B cell (primary cell): ENCODE data around the gene PDZD7. TPM values are rescaled to one million over a fixed set of nuclear protein-coding genes. Genes with fewer than 3 reads are reported as not detected.

ENCODE experiments used
- ATAC-seq: fragments of 200-7000 bp; cut with Tn5 transposase; one replicate; pipeline ENCODE4 v1.10.0; 2021; ENCODE audit warnings: low read depth, mild to moderate bottlenecking, moderate number of reproducible peaks, moderate library complexity
- CTCF ChIA-PET: fragments of 350-600 bp; sonication (Branson Sonifier 250); formaldehyde crosslinking; loops from one replicate; lab custom pipeline; 2021; ENCODE audit warnings: antibody characterized with exemption, inconsistent platforms; lab: Charles Lee
- POLR2A ChIA-PET: fragments of 350-600 bp; sonication (Branson Sonifier 250); formaldehyde crosslinking; loops from one replicate; lab custom pipeline; 2021; ENCODE audit warnings: antibody characterized with exemption; lab: Charles Lee
- DNase-seq: peaks from one replicate; pipeline ENCODE4 v3.0.0; 2013
- H2AFZ ChIP-seq: 2 replicates; pipeline ENCODE4 v1.6.1; 2012; ENCODE audit warnings: mild to moderate bottlenecking, low read depth, low read length; ENCODE audit not compliant: insufficient read depth, poor library complexity, severe bottlenecking
- H3K27ac ChIP-seq, 2 donors: 1 replicate in 1 of 2; 2 replicates in 1 of 2; pipeline ENCODE4 v1.5.1; 2012 to 2013; ENCODE audit warnings: low read length in 2 of 2, mild to moderate bottlenecking in 2 of 2, moderate library complexity in 1 of 2
- H3K27me3 ChIP-seq, 4 experiments: fragments of 200-600 bp in 1 of 4; sonication (generic) in 1 of 4; replicated peaks in 1 of 4; 1 replicate in 2 of 4; 2 replicates in 2 of 4; pipeline versions ENCODE4 v1.6.1 to v1.7.0; 2013 to 2016; ENCODE audit warnings: low read length in 3 of 4, mild to moderate bottlenecking in 2 of 4, mixed read lengths in 1 of 4, moderate library complexity in 1 of 4; ENCODE audit not compliant: insufficient read depth in 4 of 4, control insufficient read depth in 3 of 4; ENCODE audit errors: control extremely low read depth in 1 of 4
- H3K36me3 ChIP-seq, 2 experiments: replicated peaks in 1 of 2; 1 replicate in 1 of 2; 2 replicates in 1 of 2; pipeline versions ENCODE4 v1.6.1 to v1.7.1; 2013; ENCODE audit warnings: low read length in 1 of 2; ENCODE audit not compliant: insufficient read depth in 2 of 2, control insufficient read depth in 1 of 2; ENCODE audit errors: control extremely low read depth in 1 of 2, extremely low read depth in 1 of 2
- H3K4me1 ChIP-seq, 2 donors: fragments of 200-600 bp in 1 of 2; sonication (generic) in 1 of 2; 1 replicate in 1 of 2; 2 replicates in 1 of 2; pipeline versions ENCODE4 v1.5.1 to v1.6.1; 2013 to 2017; ENCODE audit warnings: low read length in 2 of 2; ENCODE audit not compliant: control insufficient read depth in 2 of 2, insufficient read depth in 2 of 2
- H3K4me2 ChIP-seq: replicated peaks from 2 replicates; pipeline ENCODE3; 2012; ENCODE audit warnings: mild to moderate bottlenecking, low read depth, low read length; ENCODE audit not compliant: poor library complexity, severe bottlenecking
- H3K4me3 ChIP-seq, 5 experiments: fragments of 200-600 bp in 1 of 5; sonication (generic) in 1 of 5; 1 replicate in 3 of 5; 2 replicates in 2 of 5; pipeline versions ENCODE4 v1.5.1 to v1.7.0; 2011 to 2016; ENCODE audit warnings: low read length in 4 of 5, mild to moderate bottlenecking in 4 of 5, low read depth in 2 of 5, control low read depth in 1 of 5, moderate library complexity in 1 of 5; ENCODE audit not compliant: insufficient read depth in 1 of 5; ENCODE audit errors: control extremely low read depth in 1 of 5, extremely low read depth in 1 of 5
- H3K79me2 ChIP-seq: fragments of 200-600 bp; sonication (generic); one replicate; pipeline ENCODE4 v1.6.0; 2016; ENCODE audit warnings: low read length; ENCODE audit not compliant: control insufficient read depth, insufficient read depth
- H3K9ac ChIP-seq: fragments of 200-600 bp; sonication (generic); 2 replicates; pipeline ENCODE4 v1.6.1; 2017; ENCODE audit warnings: mild to moderate bottlenecking, low read length, moderate library complexity
- H3K9me3 ChIP-seq, 3 donors: one replicate each; pipeline versions ENCODE4 v1.6.1 to v1.7.1; 2013; ENCODE audit warnings: low read length in 2 of 3; ENCODE audit not compliant: control insufficient read depth in 2 of 3, insufficient read depth in 1 of 3; ENCODE audit errors: control extremely low read depth in 1 of 3
- H4K20me1 ChIP-seq: 2 replicates; pipeline ENCODE4 v1.6.0; 2012; ENCODE audit warnings: mild to moderate bottlenecking, low read length; ENCODE audit not compliant: insufficient read depth, control insufficient read depth, poor library complexity, severe bottlenecking
- H3K27ac Mint-ChIP-seq: one replicate; pipeline ENCODE4 v1.8.0; 2021; ENCODE audit warnings: mixed read lengths
- H3K27me3 Mint-ChIP-seq: one replicate; pipeline ENCODE4 v1.8.0; 2021; ENCODE audit warnings: mixed read lengths
- H3K4me1 Mint-ChIP-seq: one replicate; pipeline ENCODE4 v1.8.0; 2021; ENCODE audit warnings: mixed read lengths
- H3K4me3 Mint-ChIP-seq: one replicate; pipeline ENCODE4 v1.8.0; 2021; ENCODE audit warnings: mixed read lengths
- H3K9me3 Mint-ChIP-seq: one replicate; pipeline ENCODE4 v1.8.0; 2022; ENCODE audit warnings: mixed read lengths; ENCODE audit not compliant: insufficient read depth
- EZH2 ChIP-seq: IDR thresholded peaks from 2 replicates; pipeline ENCODE4 v1.6.1; 2012; ENCODE audit warnings: borderline replicate concordance, low read depth, mild to moderate bottlenecking, moderate library complexity, low read length; ENCODE audit not compliant: insufficient read depth, poor library complexity, severe bottlenecking
- WGBS: methylation state at CpG from one replicate; pipeline ENCODE4 v1.1.5; 2013; ENCODE audit warnings: missing lambda C conversion rate; ENCODE audit not compliant: insufficient coverage; 5-methylcytosine and 5-hydroxymethylcytosine counted together
- intact Hi-C: fragments of 100-400 bp; cut with micrococcal nuclease; formaldehyde crosslinking; loops from one replicate; pipeline ENCODE4 v1.10.0; 2022
- polyA plus RNA-seq: library from polyadenylated mRNA; depleted of rRNA; stranded (reverse); fragments of >200 nt; gene quantifications from 2 replicates; pipeline ENCODE4 v1.2.3, GENCODE V29; 2012
- total RNA-seq, 2 donors: library from RNA; stranded (reverse); fragments of 120-200 nt in 1 of 2; gene quantifications; 1 replicate in 1 of 2; 2 replicates in 1 of 2; pipeline versions ENCODE4 v1.2.3 to v1.2.4, GENCODE V29; 2013 to 2022
- TF ChIP-seq, protein P1 (sequence below): fragments of 200-600 bp; IDR thresholded peaks from one replicate; pipeline ENCODE4 v1.8.0; 2022; ENCODE audit warnings: antibody characterized with exemption, mild to moderate bottlenecking

Gene PDZD7
- total and polyA plus RNA-seq, 2 donors (not counting 1 experiment from before 2014, with no cell fraction given), result 0.64 to 0.69 TPM

DNA sequence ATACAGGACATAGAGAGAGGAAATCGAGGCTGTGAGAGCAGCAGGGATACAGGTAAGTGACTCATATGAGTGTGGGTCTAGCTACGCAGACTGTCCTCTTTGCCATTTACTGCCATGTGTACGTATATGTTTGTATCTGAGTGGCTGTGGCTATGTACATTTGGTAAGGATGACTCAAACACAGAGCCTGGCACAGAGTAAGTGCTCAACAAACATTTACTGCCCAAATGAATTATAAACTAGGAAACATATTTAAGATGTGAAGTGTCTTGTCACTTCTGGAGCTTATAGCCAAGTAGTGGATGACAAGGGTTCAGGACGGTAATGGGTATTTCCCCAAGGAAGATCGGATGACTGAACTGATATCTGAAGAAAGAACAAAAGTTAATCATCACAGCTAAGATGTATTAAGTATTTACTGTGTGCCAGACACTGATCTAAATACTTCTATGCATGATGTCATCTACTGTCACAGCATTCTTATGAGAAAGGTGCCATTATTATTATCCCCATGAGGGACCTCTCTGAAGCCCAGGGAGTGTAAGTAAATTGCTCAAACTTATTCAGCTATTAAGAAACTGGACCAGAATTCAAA is 49.7 kb downstream of the PDZD7 start:
- DNase-seq (no peak), ATAC-seq (no peak)
- peaks cover 7% of the 10 kb centered on the region for H3K4me1 Mint-ChIP-seq
- no peaks in the 10 kb centered on the region for H3K27me3 ChIP-seq
- no peak for TF ChIP-seq EZH2
- TF ChIP-seq, protein P1, sequence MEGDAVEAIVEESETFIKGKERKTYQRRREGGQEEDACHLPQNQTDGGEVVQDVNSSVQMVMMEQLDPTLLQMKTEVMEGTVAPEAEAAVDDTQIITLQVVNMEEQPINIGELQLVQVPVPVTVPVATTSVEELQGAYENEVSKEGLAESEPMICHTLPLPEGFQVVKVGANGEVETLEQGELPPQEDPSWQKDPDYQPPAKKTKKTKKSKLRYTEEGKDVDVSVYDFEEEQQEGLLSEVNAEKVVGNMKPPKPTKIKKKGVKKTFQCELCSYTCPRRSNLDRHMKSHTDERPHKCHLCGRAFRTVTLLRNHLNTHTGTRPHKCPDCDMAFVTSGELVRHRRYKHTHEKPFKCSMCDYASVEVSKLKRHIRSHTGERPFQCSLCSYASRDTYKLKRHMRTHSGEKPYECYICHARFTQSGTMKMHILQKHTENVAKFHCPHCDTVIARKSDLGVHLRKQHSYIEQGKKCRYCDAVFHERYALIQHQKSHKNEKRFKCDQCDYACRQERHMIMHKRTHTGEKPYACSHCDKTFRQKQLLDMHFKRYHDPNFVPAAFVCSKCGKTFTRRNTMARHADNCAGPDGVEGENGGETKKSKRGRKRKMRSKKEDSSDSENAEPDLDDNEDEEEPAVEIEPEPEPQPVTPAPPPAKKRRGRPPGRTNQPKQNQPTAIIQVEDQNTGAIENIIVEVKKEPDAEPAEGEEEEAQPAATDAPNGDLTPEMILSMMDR, result no peak
- no peak overlapping the region for H3K4me3 ChIP-seq
- CTCF ChIA-PET, result no interaction called here
- no peak overlapping the region for H3K27ac ChIP-seq
- H3K9ac ChIP-seq, result no peak overlapping the region
- H3K4me1 ChIP-seq, result peaks cover under 1% of the 10 kb centered on the region in 2 donors
- H2AFZ ChIP-seq, result no peak overlapping the region
- intact Hi-C loops, result no loop called here
- no peaks in the 10 kb centered on the region for H3K27me3 Mint-ChIP-seq
- H4K20me1 ChIP-seq, result no peaks in the 10 kb centered on the region
- H3K9me3 Mint-ChIP-seq, result no peaks in the 10 kb centered on the region
- POLR2A ChIA-PET, result no interaction called here
- peaks cover 0 to 30% of the 10 kb centered on the region in 2 experiments for H3K36me3 ChIP-seq
- no peak overlapping the region for H3K4me2 ChIP-seq
- no peaks in the 10 kb centered on the region for H3K9me3 ChIP-seq
- 100% methylated on average over 1 of the region's 5 CpGs for WGBS
- no peak overlapping the region for H3K27ac Mint-ChIP-seq
- peaks cover 5% of the 10 kb centered on the region for H3K79me2 ChIP-seq
- H3K4me3 Mint-ChIP-seq, result no peak overlapping the region

- no peak overlapping the region for H3K4me3 ChIP-seq
- H3K4me3 Mint-ChIP-seq, result no peak overlapping the region
- H3K4me1 Mint-ChIP-seq, result peaks cover 2% of the 10 kb centered on the region
- intact Hi-C loops, result no loop called here
- H3K4me1 ChIP-seq, result no peaks in the 10 kb centered on the region
- H3K9me3 Mint-ChIP-seq, result no peaks in the 10 kb centered on the region
- WGBS, result 98% methylated on average over 7 of the region's 7 CpGs
- H3K9me3 ChIP-seq, result no peaks in the 10 kb centered on the region
- no peaks in the 10 kb centered on the region for H3K27me3 ChIP-seq
- no peak overlapping the region for H3K4me2 ChIP-seq
- no peaks in the 10 kb centered on the region for H3K27me3 Mint-ChIP-seq
- H2AFZ ChIP-seq, result no peak overlapping the region
- no peaks in the 10 kb centered on the region for H3K79me2 ChIP-seq
- TF ChIP-seq, protein P1, result no peak
- no peak for TF ChIP-seq EZH2
- ChIA-PET CTCF (interaction anchor here (1.3 kb wide), 1 partner anchor 12 kb away, joined by 3 read pairs; the partner anchor contains the start of gene SEMA4G), POLR2A (no interaction called here)
- no peak overlapping the region for H3K27ac ChIP-seq
- no peak overlapping the region for H3K27ac Mint-ChIP-seq
- H3K36me3 ChIP-seq, result peaks cover 0 to 30% of the 10 kb centered on the region in 2 experiments
- H3K9ac ChIP-seq, result no peak overlapping the region
- ATAC-seq, result no peak
- DNase-seq, result no peak
- H4K20me1 ChIP-seq, result no peaks in the 10 kb centered on the region
Measured at GRCh38 chr10:100980711-100981110, 50.2 kb downstream of the PDZD7 start.
